Gastroesophageal sphincter (tissue), 3 donors: ENCODE data around the gene BACH2.

Source experiments
- EP300 ChIP-seq: sonication (generic); formaldehyde crosslinking; IDR thresholded peaks from one replicate; pipeline ENCODE4 v1.6.1; 2017; ENCODE audit warnings: antibody characterized with exemption, mild to moderate bottlenecking
- POLR2A ChIP-seq, 2 donors: fragments of 450-650 bp; IDR thresholded peaks; one replicate each; pipeline ENCODE4 v1.6.1; 2017; ENCODE audit warnings: antibody characterized with exemption in 2 of 2, mild to moderate bottlenecking in 2 of 2, moderate library complexity in 1 of 2
- POLR2AphosphoS5 ChIP-seq: sonication (generic); formaldehyde crosslinking; IDR thresholded peaks from one replicate; pipeline ENCODE4 v1.6.1; 2017; ENCODE audit warnings: antibody characterized with exemption
- TF ChIP-seq, protein P1 (sequence below), 4 experiments: fragments of 200-600 bp in 2 of 4; fragments of 450-650 bp in 2 of 4; sonication (generic) in 1 of 4; IDR thresholded peaks; one replicate each; pipeline ENCODE4 v1.5.1; 2017 to 2019; ENCODE audit warnings: antibody characterized with exemption in 4 of 4, mild to moderate bottlenecking in 2 of 4, moderate library complexity in 2 of 4

DNA sequence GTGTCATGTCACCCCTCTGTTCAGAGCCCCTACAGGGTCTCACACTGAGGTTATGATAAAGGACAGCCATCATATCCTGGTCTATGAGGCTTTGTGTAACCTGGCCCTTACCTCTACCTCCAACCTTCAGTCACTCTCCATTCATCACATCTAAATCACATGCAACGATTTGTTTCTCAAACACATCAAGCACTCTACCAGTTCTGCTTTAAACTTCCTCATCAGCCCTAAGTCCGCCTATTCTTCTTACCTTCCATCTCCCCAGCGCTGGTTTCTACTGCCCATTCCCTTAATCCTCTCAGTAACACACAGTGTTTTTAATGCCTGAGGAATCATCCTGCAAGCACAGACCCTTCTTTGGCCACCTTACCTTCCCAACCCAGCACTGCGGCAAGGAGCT, 17.9 kb upstream of the BACH2 start:
- TF ChIP-seq, protein P1, sequence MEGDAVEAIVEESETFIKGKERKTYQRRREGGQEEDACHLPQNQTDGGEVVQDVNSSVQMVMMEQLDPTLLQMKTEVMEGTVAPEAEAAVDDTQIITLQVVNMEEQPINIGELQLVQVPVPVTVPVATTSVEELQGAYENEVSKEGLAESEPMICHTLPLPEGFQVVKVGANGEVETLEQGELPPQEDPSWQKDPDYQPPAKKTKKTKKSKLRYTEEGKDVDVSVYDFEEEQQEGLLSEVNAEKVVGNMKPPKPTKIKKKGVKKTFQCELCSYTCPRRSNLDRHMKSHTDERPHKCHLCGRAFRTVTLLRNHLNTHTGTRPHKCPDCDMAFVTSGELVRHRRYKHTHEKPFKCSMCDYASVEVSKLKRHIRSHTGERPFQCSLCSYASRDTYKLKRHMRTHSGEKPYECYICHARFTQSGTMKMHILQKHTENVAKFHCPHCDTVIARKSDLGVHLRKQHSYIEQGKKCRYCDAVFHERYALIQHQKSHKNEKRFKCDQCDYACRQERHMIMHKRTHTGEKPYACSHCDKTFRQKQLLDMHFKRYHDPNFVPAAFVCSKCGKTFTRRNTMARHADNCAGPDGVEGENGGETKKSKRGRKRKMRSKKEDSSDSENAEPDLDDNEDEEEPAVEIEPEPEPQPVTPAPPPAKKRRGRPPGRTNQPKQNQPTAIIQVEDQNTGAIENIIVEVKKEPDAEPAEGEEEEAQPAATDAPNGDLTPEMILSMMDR (IDR thresholded peaks at IDR 0.05): no peak
- TF ChIP-seq EP300 (no peak), POLR2AphosphoS5 (no peak), POLR2A (IDR thresholded peaks at IDR 0.05) (no peak)
